ENCODE results near the gene HDAC4. TPM values are rescaled to one million over a fixed set of nuclear protein-coding genes. Genes with fewer than 3 reads are reported as not detected.

The HDAC4 gene
- polyA plus RNA-seq, 2 of the 4 experiments (the other 2 are of a cell fraction) = 8.6 to 10.4 TPM

GRCh38 chr2:239234191-239235175 is 166.3 kb downstream of the HDAC4 start (continued):
- no peak for TF ChIP-seq USF2 (IDR thresholded peaks at IDR 0.05)
- TF ChIP-seq KDM5A (IDR thresholded peaks at IDR 0.05) = no peak
- TF ChIP-seq NR3C1 (IDR thresholded peaks at IDR 0.05) = no peak
- no peak for TF ChIP-seq ZSCAN20 (CRISPR knock-in tag; IDR thresholded peaks at IDR 0.05)

- Histone ChIP-seq H3K9me3 (no peaks in the 10 kb centered on the region), H3K4me1 (no peaks in the 10 kb centered on the region), H3K27ac (no peak overlapping the region), H3K4me2 (no peak overlapping the region), H3K4me3 (no peak overlapping the region)
- no peak for DNase-seq (ENCODE audit: low read depth in 1 of 2, low spot score in 1 of 2)
- 91% methylated on average over 6 of the region's 6 CpGs for WGBS (ENCODE audit: missing lambda C conversion rate)
- TF ChIP-seq KDM1A (IDR thresholded peaks at IDR 0.05; ENCODE audit: low read depth) = no peak
- TF ChIP-seq SREBF2 (IDR thresholded peaks at IDR 0.05) = no peak
- no peak for TF ChIP-seq EHF (CRISPR knock-in tag; IDR thresholded peaks at IDR 0.05)
- TF ChIP-seq NFE2L2 (conservative IDR thresholded peaks at IDR 0.05; ENCODE audit: low read length) = no peak
- TF ChIP-seq RARB (CRISPR knock-in tag; IDR thresholded peaks at IDR 0.05) = no peak
- no peak for TF ChIP-seq CHD2 (IDR thresholded peaks at IDR 0.05; ENCODE audit: low read length, partially characterized antibody)
- TF ChIP-seq ZC3H11A (IDR thresholded peaks at IDR 0.05) = no peak
- TF ChIP-seq HOXA7 (CRISPR knock-in tag; IDR thresholded peaks at IDR 0.05) = no peak
- CTCF ChIA-PET = no interaction called here
- no peak for FAIRE-seq
- no peak for ATAC-seq
- POLR2A ChIA-PET = no interaction called here
These were observed 167.2 kb downstream of the HDAC4 start for GRCh38 chr2:239233576-239233975.

GRCh38 chr2:239232195-239232578 is 168.6 kb downstream of the HDAC4 start:
- FAIRE-seq = no peak
- CTCF ChIA-PET = no interaction called here

More at GRCh38 chr2:239232195-239232578, 168.6 kb downstream of the HDAC4 start:
- peaks cover 5% of the 10 kb centered on the region; the same call in 2 of the 3 replicates for H3K4me1 ChIP-seq
- no peak overlapping the region for H3K4me2 ChIP-seq
- ATAC-seq (no peak), DNase-seq (ENCODE audit: low read depth in 1 of 2, low spot score in 1 of 2) (no peak)
- WGBS (ENCODE audit: missing lambda C conversion rate) = 97% methylated on average over 3 of the region's 6 CpGs
- no peak overlapping the region for H3K4me3 ChIP-seq
- H3K27ac ChIP-seq = no peak overlapping the region
- H3K9me3 ChIP-seq = no peaks in the 10 kb centered on the region
- POLR2A ChIA-PET = no interaction called here
- TF ChIP-seq EHMT2 (IDR thresholded peaks at IDR 0.05; ENCODE audit: low read depth) (no peak), CHD2 (IDR thresholded peaks at IDR 0.05; ENCODE audit: low read length, partially characterized antibody) (no peak), FOSL2 (IDR thresholded peaks at IDR 0.05) (no peak), FOSL2 (CRISPR knock-in tag; IDR thresholded peaks at IDR 0.05) (no peak), RAD21 (conservative IDR thresholded peaks at IDR 0.05 in 1 of 2, IDR thresholded peaks at IDR 0.05 in 1 of 2) (no peak), MAX (IDR thresholded peaks at IDR 0.05) (no peak), KDM1A (IDR thresholded peaks at IDR 0.05; ENCODE audit: low read depth) (no peak), CEBPB (IDR thresholded peaks at IDR 0.05) (no peak), RNF2 (IDR thresholded peaks at IDR 0.05; ENCODE audit: borderline replicate concordance, low read depth) (no peak), ZC3H11A (IDR thresholded peaks at IDR 0.05) (no peak), POLR2AphosphoS2 (conservative IDR thresholded peaks at IDR 0.05; ENCODE audit: low read length) (no peak), NPAS2 (CRISPR knock-in tag; IDR thresholded peaks at IDR 0.05; ENCODE audit: borderline replicate concordance) (no peak), HOXB5 (CRISPR knock-in tag; IDR thresholded peaks at IDR 0.05) (no peak), GATA3 (IDR thresholded peaks at IDR 0.05; ENCODE audit: borderline replicate concordance) (no peak), HMGXB4 (CRISPR knock-in tag; IDR thresholded peaks at IDR 0.05; ENCODE audit: borderline replicate concordance) (no peak), MAFK (IDR thresholded peaks at IDR 0.05; ENCODE audit: partially characterized antibody) (no peak), ATOH8 (CRISPR knock-in tag; IDR thresholded peaks at IDR 0.05; ENCODE audit: low read depth) (no peak), FOSB (CRISPR knock-in tag; IDR thresholded peaks at IDR 0.05) (no peak), ZSCAN20 (CRISPR knock-in tag; IDR thresholded peaks at IDR 0.05) (no peak)

All from A549 (cell line).